NT2/D1 (cell line): Measurements from ENCODE around the gene POMGNT2.

Source experiments
- SUZ12 ChIP-seq: IDR thresholded peaks from 2 replicates; pipeline ENCODE4 v1.6.1; 2011; ENCODE audit not compliant: insufficient read length, insufficient read depth; ENCODE audit errors: extremely low read depth
- YY1 ChIP-seq: IDR thresholded peaks from 2 replicates; pipeline ENCODE4 v1.6.1; 2011; ENCODE audit not compliant: insufficient read length, insufficient read depth

- TF ChIP-seq YY1 (no peak), SUZ12 (no peak)
These were observed 62.7 kb downstream of the POMGNT2 start for GRCh38 chr3:43043071-43043766.
